Smooth muscle cell (in vitro differentiated cells): ENCODE data around the gene JAZF1. TPM values are rescaled to one million over a fixed set of nuclear protein-coding genes. Genes with fewer than 3 reads are reported as not detected.

Experiments
- DNase-seq: peaks from one replicate; lab custom pipeline; 2025; ENCODE audit not compliant: unreplicated experiment; lab: John Stamatoyannopoulos, UW
- H2AFZ ChIP-seq: fragments of 200-600 bp; sonication (generic); 2 replicates; pipeline ENCODE4 v1.6.0; 2016; ENCODE audit warnings: antibody characterized with exemption, low read depth, mild to moderate bottlenecking
- H3F3A ChIP-seq: fragments of 200-600 bp; sonication (generic); 2 replicates; pipeline ENCODE4 v1.6.0; 2017; ENCODE audit warnings: antibody characterized with exemption, low read depth
- H3K27ac ChIP-seq: fragments of 200-600 bp; sonication (generic); 2 replicates; pipeline ENCODE4 v1.5.1; 2016; ENCODE audit warnings: low read depth, mild to moderate bottlenecking
- H3K27me3 ChIP-seq: fragments of 200-600 bp; sonication (generic); 2 replicates; pipeline ENCODE4 v1.6.1; 2016; ENCODE audit warnings: low read depth, mild to moderate bottlenecking
- H3K36me3 ChIP-seq: fragments of 200-600 bp; sonication (generic); 2 replicates; pipeline ENCODE4 v1.5.1; 2016; ENCODE audit warnings: low read depth
- H3K4me1 ChIP-seq: fragments of 200-600 bp; sonication (generic); 2 replicates; pipeline ENCODE4 v1.5.1; 2016; ENCODE audit warnings: low read depth
- H3K4me2 ChIP-seq: fragments of 200-600 bp; sonication (generic); 2 replicates; pipeline ENCODE4 v1.6.0; 2016; ENCODE audit warnings: mild to moderate bottlenecking
- H3K4me3 ChIP-seq: fragments of 200-600 bp; sonication (generic); 2 replicates; pipeline ENCODE4 v1.5.1; 2016; ENCODE audit warnings: mild to moderate bottlenecking
- H3K79me2 ChIP-seq: fragments of 200-600 bp; sonication (generic); 2 replicates; pipeline ENCODE4 v1.6.0; 2016; ENCODE audit warnings: low read depth, mild to moderate bottlenecking
- H3K9ac ChIP-seq: fragments of 200-600 bp; sonication (generic); 2 replicates; pipeline ENCODE4 v1.6.0; 2016; ENCODE audit warnings: low read depth
- H3K9me3 ChIP-seq: fragments of 200-600 bp; sonication (generic); replicated peaks from 2 replicates; pipeline ENCODE4 v1.5.1; 2016; ENCODE audit warnings: low read depth
- H4K20me1 ChIP-seq: fragments of 200-600 bp; sonication (generic); 2 replicates; pipeline ENCODE4 v1.6.0; 2016; ENCODE audit warnings: low read depth
- WGBS: methylation state at CpG from one replicate; pipeline ENCODE4 v1.1.7; 2016; ENCODE audit warnings: low lambda C conversion rate; 5-methylcytosine and 5-hydroxymethylcytosine counted together
- polyA plus RNA-seq: library from polyadenylated mRNA; unstranded; fragments of >200 nt; fragmentation: Nextera tagmentation; extraction: Ambion mirVana; gene quantifications from 2 replicates; pipeline ENCODE4 v1.2.1, GENCODE V29; 2016
- total RNA-seq: library from RNA; depleted of rRNA; stranded (reverse); fragments of >200 nt; gene quantifications from 2 replicates; pipeline ENCODE4 v1.2.3, GENCODE V29; 2014
- TF ChIP-seq, protein P1 (sequence below): fragments of 200-600 bp; sonication (generic); IDR thresholded peaks from 2 replicates; pipeline ENCODE4 v1.5.1; 2017; ENCODE audit warnings: borderline replicate concordance, mild to moderate bottlenecking, antibody characterized with exemption; ENCODE audit not compliant: insufficient read depth, poor library complexity, severe bottlenecking

The JAZF1 gene
- total and polyA plus RNA-seq, 2 experiments from 2014 or later = 17.4 to 18.0 TPM

DNA sequence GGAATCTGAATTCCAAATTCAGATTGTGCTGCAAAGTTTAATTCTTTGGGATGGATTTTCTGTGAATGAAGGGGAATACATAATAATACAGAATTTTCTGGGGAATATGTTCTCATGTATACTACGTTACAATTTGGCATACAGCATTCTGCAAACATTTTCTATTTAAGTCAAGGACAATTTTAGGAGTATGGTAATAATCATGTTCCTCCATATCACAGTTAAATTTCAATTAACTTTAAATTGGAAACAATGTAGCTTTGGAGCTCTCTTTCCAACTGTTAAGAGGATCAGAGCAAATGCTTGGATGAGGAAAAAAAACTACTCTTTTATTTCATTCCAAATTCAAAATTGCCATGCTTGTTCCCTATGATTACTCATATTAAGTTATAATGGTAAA is 217.5 kb downstream of the JAZF1 start:
- WGBS = 83% methylated on average over 1 of the region's 1 CpG
- H3K27me3 ChIP-seq = no peaks in the 10 kb centered on the region
- TF ChIP-seq, protein P1, sequence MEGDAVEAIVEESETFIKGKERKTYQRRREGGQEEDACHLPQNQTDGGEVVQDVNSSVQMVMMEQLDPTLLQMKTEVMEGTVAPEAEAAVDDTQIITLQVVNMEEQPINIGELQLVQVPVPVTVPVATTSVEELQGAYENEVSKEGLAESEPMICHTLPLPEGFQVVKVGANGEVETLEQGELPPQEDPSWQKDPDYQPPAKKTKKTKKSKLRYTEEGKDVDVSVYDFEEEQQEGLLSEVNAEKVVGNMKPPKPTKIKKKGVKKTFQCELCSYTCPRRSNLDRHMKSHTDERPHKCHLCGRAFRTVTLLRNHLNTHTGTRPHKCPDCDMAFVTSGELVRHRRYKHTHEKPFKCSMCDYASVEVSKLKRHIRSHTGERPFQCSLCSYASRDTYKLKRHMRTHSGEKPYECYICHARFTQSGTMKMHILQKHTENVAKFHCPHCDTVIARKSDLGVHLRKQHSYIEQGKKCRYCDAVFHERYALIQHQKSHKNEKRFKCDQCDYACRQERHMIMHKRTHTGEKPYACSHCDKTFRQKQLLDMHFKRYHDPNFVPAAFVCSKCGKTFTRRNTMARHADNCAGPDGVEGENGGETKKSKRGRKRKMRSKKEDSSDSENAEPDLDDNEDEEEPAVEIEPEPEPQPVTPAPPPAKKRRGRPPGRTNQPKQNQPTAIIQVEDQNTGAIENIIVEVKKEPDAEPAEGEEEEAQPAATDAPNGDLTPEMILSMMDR = no peak

DNA sequence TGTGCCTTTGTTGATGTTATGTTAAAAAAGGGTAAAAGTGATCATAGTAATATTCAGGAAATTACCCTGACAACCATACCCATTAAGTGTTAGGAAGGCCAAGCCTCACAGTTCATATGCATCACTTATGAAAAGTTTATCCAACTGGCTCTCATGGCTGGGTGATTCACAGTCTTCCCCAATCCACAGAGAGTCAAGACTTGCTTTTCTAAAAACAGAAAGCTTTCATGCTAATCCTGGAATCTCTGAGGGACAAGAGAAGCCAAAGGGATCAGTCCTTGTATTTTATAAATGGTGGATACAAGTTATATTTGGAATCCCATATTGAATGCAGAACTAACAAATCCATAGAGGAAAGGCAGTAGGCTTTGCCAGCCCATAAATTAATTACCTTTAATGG is 218.3 kb downstream of the JAZF1 start:
- Histone ChIP-seq H3K27ac (peak overlapping the region; percentile 75), H3K27me3 (no peaks in the 10 kb centered on the region), H2AFZ (no peak overlapping the region), H4K20me1 (no peaks in the 10 kb centered on the region), H3K36me3 (no peaks in the 10 kb centered on the region), H3F3A (peaks cover 19% of the 10 kb centered on the region), H3K9me3 (no peaks in the 10 kb centered on the region), H3K4me3 (no peak overlapping the region), H3K9ac (no peak overlapping the region), H3K4me2 (peak overlapping the region; percentile 23), H3K4me1 (peaks cover 8% of the 10 kb centered on the region), H3K79me2 (peaks cover 8% of the 10 kb centered on the region)
- no peak for DNase-seq
- TF ChIP-seq, protein P1 = no peak

More for the DNA sequence above, 217.5 kb downstream of the JAZF1 start:
- Histone ChIP-seq H3K4me2 (peak overlapping the region; percentile 23), H3K27ac (peak overlapping the region; percentile 75), H3K4me1 (peaks cover 8% of the 10 kb centered on the region), H3K36me3 (no peaks in the 10 kb centered on the region), H2AFZ (no peak overlapping the region), H3K79me2 (peaks cover 16% of the 10 kb centered on the region), H3F3A (peaks cover 16% of the 10 kb centered on the region), H3K9ac (no peak overlapping the region), H4K20me1 (no peaks in the 10 kb centered on the region), H3K4me3 (no peak overlapping the region), H3K9me3 (no peaks in the 10 kb centered on the region)
- DNase-seq = no peak

DNA sequence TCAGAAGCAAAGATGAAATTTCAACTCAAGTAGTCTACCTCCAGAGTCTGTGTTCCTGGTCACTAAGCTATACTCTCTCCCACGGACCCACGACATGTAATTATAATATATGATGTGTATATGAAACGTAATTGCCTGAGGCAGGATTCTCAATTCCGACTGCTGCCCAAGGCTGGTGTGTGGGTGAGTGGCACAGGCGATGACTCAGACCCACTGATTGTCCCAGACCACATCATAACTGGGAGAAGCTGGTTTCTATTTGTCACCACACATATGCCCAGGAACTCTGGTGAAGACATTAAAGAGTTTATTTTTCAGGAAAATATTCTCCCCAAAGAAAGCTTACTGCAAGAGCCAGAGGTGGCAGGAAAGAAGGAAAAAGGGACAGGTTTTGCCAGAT is 219.3 kb downstream of the JAZF1 start:
- Histone ChIP-seq H3K4me1 (peaks cover 8% of the 10 kb centered on the region), H3K79me2 (peaks cover 6% of the 10 kb centered on the region), H3K9ac (no peak overlapping the region), H3K36me3 (no peaks in the 10 kb centered on the region), H3F3A (peaks cover 22% of the 10 kb centered on the region), H3K27me3 (no peaks in the 10 kb centered on the region), H2AFZ (no peak overlapping the region), H4K20me1 (no peaks in the 10 kb centered on the region), H3K9me3 (no peaks in the 10 kb centered on the region), H3K4me3 (no peak overlapping the region), H3K27ac (peak overlapping the region; percentile 75), H3K4me2 (peak overlapping the region; percentile 23)
- WGBS = 29% methylated on average over 5 of the region's 5 CpGs
- TF ChIP-seq, protein P1 = no peak
- no peak for DNase-seq

DNA sequence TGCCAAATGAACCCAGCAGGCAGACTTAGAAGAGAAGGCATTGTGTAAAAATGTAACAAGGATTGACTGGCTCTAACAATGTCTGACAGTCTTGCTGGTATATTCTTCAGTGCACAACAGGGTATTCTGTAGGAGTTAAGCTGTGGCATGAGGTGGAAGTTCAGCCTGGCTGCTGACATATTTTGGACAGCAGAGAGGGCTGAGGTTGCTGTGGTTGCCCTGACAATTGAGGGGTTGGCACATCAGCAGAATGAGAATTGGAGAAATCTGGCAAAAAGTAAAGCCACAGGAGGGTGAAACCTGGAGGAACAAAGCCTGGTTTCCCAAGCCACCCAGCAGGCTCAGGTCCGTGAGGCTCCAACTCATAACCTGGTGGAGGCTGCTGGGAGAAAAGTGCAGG is 220.2 kb downstream of the JAZF1 start:
- WGBS = 96% methylated on average over 1 of the region's 1 CpG
- peaks cover 19% of the 10 kb centered on the region for H3F3A ChIP-seq
- TF ChIP-seq, protein P1 = no peak

More for the DNA sequence above, 220.2 kb downstream of the JAZF1 start:
- Histone ChIP-seq H3K4me1 (peaks cover 3% of the 10 kb centered on the region), H3K4me2 (no peak overlapping the region), H3K9me3 (no peaks in the 10 kb centered on the region), H2AFZ (no peak overlapping the region), H3K27me3 (no peaks in the 10 kb centered on the region), H3K27ac (peak overlapping the region; percentile 75), H3K9ac (no peak overlapping the region), H4K20me1 (no peaks in the 10 kb centered on the region), H3K79me2 (peaks cover 6% of the 10 kb centered on the region), H3K36me3 (no peaks in the 10 kb centered on the region), H3K4me3 (no peak overlapping the region)
- no peak for DNase-seq
